Muscle of arm (tissue), 12 donors: ENCODE data around the gene RIT2. TPM values are rescaled to one million over a fixed set of nuclear protein-coding genes. Genes with fewer than 3 reads are reported as not detected.

Experiments used
- DNase-seq: peaks from one replicate; pipeline ENCODE4 v3.0.0-alpha.2; 2013
- polyA plus RNA-seq, 12 donors: library from polyadenylated mRNA; unstranded; fragments of 120-200 nt; gene quantifications; one replicate each; pipeline ENCODE4 v1.2.1, GENCODE V29; 2013; ENCODE audit not compliant: insufficient read length in 12 of 12

The RIT2 gene
- polyA plus RNA-seq, 12 donors = not detected

DNA sequence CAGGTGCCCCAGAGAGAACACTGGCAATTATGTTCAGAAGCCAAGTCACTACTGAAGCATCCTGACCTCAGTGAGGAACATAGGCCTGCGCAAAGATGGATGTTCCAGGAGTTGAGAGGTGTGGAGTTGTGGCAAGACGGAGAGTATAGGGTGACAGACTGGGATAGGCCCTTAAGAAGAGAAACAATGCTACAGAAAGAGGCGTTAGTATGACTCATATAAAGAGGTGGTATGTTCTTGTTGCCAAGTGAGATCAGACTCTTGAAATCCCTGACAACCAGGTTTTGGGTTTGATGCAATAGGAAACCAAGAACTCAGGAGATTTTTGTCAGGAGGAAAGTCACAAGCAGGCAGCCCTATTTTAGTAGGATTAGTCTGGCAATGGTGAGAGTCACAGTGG is 185.6 kb downstream of the RIT2 start:
- no peak for DNase-seq

- no peak for DNase-seq
Measured at GRCh38 chr18:42929181-42929580, 186.3 kb downstream of the RIT2 start.

- no peak for DNase-seq
Measured at GRCh38 chr18:42925036-42925435, 190.4 kb downstream of the RIT2 start.

DNA sequence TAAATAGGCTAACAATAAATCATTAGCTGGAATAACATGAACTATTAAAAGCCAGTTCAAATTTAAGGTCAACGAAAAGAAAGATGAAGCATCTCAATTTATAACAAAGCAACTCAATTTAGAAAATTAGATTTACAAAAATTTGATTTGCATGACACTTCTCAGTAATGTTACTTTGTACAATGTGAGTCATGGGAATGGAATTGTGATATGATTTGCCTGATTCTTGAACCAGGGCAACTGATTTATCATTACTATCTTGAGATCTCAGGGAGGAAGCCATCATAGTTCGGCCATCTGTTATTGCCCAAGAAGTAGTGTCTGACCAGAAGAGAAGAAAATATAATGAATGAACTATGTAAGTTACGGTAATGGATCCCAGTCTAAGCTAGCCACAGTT is 193.1 kb downstream of the RIT2 start:
- no peak for DNase-seq

- DNase-seq = no peak
Measured at GRCh38 chr18:42921226-42921737, 194.2 kb downstream of the RIT2 start.

DNA sequence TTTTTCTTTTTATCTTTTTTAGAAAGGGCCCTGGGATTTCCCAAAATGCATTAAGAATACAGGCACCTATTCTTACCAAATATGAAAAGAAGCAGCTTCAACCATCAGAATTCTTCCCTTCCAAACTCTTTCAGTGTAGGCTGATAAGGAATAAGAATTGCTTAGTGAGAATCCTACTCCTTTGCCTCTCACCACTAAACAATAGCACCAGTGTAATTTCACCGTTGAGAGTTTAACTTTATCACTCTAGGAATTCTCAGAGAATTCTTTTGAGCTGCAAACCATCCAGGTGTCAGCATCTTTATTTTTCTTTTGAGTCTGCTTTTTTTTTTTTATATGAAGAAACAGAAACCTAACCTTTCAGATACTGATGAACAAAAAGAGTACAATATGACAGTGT is 194.9 kb downstream of the RIT2 start:
- DNase-seq = no peak

- no peak for DNase-seq
Measured at GRCh38 chr18:42915299-42915698, 200.2 kb downstream of the RIT2 start.

- no peak for DNase-seq
Measured at GRCh38 chr18:42914476-42914875, 201.0 kb downstream of the RIT2 start.

DNA sequence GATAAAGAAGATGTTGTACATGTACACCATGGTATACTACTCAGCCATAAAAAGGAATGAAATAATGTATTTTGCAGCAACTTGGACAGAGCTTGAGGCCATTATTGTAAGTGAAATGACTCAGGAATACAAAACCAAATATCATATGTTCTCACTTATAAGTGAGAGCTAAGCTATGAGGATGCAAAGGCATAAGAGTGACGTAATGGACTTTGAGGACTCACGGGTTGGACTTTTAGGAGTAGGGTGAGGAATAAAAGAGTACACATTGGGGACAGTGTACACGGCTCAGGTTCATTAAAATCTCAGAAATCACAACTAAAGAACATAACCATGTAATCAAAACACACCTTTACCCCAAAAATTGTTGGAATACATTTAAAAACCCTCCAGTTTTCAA is 206.4 kb downstream of the RIT2 start:
- DNase-seq = no peak

GRCh38 chr18:42906761-42907160 is 208.7 kb downstream of the RIT2 start:
- DNase-seq = no peak

- no peak for DNase-seq
Measured at GRCh38 chr18:42901161-42901560, 214.3 kb downstream of the RIT2 start.

- DNase-seq = no peak
Measured at GRCh38 chr18:42893977-42894376, 221.5 kb downstream of the RIT2 start.

DNA sequence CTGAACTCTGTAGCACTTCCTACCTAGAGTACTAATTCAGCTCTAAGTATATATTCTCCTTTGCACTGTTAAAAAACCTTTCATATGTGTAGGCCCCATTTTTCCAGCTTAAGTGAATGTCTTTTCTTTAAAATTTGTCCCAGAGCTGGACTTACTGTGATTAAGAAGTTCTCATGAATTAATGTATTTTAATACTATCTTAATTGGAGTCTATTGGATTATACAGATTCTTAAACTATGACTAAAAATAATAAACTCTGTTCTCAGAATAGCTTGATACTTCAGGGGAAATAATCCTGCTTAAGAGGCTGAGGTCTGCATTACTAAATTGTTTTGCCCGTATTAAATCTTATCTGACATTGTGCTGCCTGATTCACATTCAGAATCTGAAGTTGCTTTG is 223.3 kb downstream of the RIT2 start:
- no peak for DNase-seq

DNA sequence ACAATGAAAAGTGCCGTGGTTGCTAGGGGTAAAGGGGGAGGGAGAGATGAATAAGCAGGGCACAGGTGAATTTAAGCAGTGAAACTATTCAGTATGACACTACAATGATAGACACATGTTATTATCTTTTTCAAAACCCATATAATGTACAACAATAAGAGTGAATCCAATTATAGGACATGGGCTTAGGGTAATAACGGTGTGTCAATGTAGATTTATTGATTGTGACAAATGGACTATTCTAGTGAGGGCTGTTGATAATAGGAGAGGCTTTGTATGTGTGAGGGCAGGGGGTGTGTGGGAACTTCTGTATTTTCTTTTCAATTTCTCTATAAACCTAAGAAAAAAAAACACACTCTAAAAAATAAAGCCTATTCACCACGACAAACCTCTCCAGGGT is 223.8 kb downstream of the RIT2 start:
- no peak for DNase-seq

GRCh38 chr18:42883169-42883568 is 232.3 kb downstream of the RIT2 start:
- no peak for DNase-seq

DNA sequence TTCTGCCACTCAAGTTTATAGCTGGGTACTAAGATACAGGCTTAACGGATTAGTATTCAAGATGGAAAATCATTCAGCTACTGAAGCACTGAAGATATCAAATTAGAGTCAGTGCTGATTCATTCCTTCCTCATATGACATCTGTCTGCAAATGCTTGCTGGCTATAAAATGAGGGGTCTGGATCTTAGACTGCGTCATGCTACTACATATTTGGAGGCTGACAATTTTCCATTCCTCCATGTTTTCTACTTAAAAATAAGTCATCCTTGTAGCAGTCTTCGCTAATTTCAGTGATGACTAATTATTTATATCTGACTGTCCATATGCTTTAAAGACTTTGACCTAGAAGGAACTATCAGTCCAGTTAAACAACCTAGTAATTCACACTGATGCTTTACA is 233.4 kb downstream of the RIT2 start:
- no peak for DNase-seq

GRCh38 chr18:42872838-42873237 is 242.6 kb downstream of the RIT2 start:
- DNase-seq = no peak

DNA sequence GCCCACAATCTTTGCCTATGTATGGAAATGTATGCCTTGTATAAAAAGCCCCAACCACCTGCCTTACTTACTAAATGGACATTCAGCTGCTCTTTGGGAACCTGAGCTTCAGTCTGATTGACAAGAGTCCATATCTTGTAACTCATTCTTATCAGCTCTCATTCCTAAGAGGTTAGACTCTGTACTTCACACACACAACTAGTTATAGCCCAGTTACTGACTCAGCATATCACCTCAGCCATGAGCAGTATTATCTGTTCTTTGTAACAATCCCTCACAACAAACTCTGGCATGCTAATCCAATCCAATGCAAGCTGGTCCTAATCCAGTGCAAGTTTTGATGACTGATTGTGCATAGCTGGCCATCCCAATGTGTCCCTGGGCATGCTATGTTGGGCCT is 250.6 kb downstream of the RIT2 start:
- no peak for DNase-seq

GRCh38 chr18:42861271-42861670 is 254.2 kb downstream of the RIT2 start:
- DNase-seq = no peak

GRCh38 chr18:42860548-42860947 is 254.9 kb downstream of the RIT2 start:
- no peak for DNase-seq

DNA sequence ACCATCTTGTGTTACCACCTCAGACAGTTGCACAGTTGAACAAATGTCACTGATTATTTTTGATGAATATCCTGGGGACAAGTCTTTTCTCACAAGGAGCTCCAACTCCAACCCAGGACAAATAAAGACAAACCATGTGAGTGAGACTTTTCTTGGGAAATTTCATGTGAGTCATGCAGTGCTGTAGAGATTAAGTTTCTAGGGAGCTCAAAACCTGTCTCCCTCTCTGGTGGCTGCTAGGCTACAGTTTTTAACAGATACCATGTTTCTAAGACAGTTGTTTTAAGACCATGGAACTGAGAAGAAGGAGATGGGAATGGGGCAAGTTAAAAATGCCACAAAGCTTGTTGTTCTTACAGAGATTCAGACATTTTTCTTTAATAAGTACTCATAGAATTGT is 255.5 kb downstream of the RIT2 start:
- no peak for DNase-seq

DNA sequence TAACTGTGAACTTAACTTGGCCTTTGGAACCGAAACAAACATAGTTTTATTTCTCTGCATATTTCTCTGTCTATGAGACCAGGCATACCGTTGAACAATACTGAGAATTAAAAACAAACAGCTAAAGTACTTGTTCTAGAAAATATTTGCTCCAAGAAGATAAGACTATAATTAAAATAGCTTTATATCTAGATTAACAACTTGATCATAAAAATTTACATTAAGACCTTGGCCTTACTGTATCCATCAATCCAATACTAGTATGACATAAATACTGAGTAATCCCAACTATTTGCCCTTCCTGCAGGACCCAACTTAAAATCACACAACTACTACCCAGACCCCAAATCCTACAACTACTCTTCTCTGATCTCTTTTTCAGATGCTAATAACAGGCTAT is 260.9 kb downstream of the RIT2 start:
- DNase-seq = no peak

DNA sequence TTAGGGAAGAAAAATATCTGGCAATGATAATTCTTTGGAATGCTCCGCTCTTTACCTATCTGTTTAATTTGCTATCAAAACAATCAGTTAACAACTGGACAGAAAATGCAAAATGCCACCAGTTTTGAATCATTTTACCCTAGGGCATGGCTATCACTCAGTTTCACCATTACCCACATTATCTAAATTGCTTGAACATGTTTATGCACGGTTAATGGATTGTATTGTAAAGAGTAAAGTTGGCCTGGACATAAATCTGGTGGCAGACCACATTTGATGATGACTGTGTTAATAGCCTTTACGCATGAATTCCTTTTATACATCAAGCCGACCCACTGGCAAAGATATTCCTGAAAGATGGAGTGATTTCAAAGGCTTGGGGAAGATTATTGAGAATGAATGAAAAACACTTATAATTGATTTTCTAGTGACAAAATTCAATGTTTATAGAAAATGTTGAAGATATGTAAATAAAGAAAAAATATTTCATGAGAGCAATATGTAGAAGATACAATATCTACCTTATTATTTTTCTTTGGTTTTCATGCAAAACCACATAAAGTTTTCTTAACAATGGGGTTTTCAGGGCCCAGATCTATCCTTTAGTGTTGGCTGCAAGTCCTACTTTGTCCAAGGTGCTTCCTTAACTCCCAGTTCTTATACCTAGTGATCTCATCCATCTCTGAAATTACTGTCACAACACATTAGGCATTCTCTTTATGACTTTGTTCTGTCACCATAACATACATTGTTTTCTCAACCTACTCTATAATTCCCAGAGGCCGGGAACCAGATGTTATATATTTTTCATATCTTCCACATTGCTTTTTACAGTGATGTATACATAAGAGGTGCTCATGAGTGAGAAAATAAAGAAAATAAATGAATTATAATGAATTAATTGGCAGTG is 265.1 kb downstream of the RIT2 start:
- no peak for DNase-seq

GRCh38 chr18:42839408-42839807 is 276.1 kb downstream of the RIT2 start:
- no peak for DNase-seq
